MCF 10A (cell line): ENCODE measurements around the gene PARP12. TPM values are rescaled to one million over a fixed set of nuclear protein-coding genes. Genes with fewer than 3 reads are reported as not detected.
A peak's percentile ranks its signal among the peaks of the same experiment; 100 is the strongest.

Experiments used
- BruUV-seq: library from RNA; stranded (reverse); fragments of 400-500 nt; replicated peaks from 2 replicates; lab custom pipeline; 2021; lab: Mats Ljungman, UMichigan
- CTCF ChIA-PET: fragments of 300-600 bp; sonication (Branson Sonifier 250); formaldehyde crosslinking; extraction: SDS; loops from one replicate; lab custom pipeline; 2021; ENCODE audit warnings: antibody characterized with exemption, inconsistent platforms; lab: Yijun Ruan, JAX
- POLR2A ChIA-PET: fragments of 300-600, 350-650 bp; sonication (Branson Sonifier 250); formaldehyde crosslinking; extraction: SDS; loops from one replicate; lab custom pipeline; 2020; ENCODE audit warnings: antibody characterized with exemption, inconsistent platforms; lab: Yijun Ruan, JAX
- DNase-seq: peaks from one replicate; pipeline ENCODE4 v3.0.0-alpha.2; 2018; ENCODE audit not compliant: unreplicated experiment
- H3K27ac Mint-ChIP-seq: one replicate; pipeline ENCODE4 v1.8.0; 2022; ENCODE audit warnings: mild to moderate bottlenecking, low read depth, mixed read lengths; ENCODE audit not compliant: unreplicated experiment
- H3K27me3 Mint-ChIP-seq: one replicate; pipeline ENCODE4 v1.8.0; 2022; ENCODE audit warnings: mixed read lengths; ENCODE audit not compliant: insufficient read depth, unreplicated experiment
- H3K36me3 Mint-ChIP-seq: one replicate; pipeline ENCODE4 v1.8.0; 2022; ENCODE audit warnings: mild to moderate bottlenecking, moderate library complexity, mixed read lengths; ENCODE audit not compliant: insufficient read depth, unreplicated experiment
- H3K4me1 Mint-ChIP-seq: one replicate; pipeline ENCODE4 v1.8.0; 2022; ENCODE audit warnings: mixed read lengths; ENCODE audit not compliant: insufficient read depth, unreplicated experiment
- H3K4me3 Mint-ChIP-seq: one replicate; pipeline ENCODE4 v1.8.0; 2022; ENCODE audit warnings: mild to moderate bottlenecking, moderate library complexity, mixed read lengths; ENCODE audit not compliant: unreplicated experiment
- H3K9me3 Mint-ChIP-seq: one replicate; pipeline ENCODE4 v1.8.0; 2022; ENCODE audit warnings: mixed read lengths; ENCODE audit not compliant: unreplicated experiment
- CTCF ChIP-seq: fragments of 200-600 bp; IDR thresholded peaks from one replicate; pipeline ENCODE4 v1.8.0; 2022; ENCODE audit warnings: antibody characterized with exemption, mild to moderate bottlenecking; ENCODE audit not compliant: unreplicated experiment
- intact Hi-C: fragments of 100-400 bp; cut with micrococcal nuclease; formaldehyde crosslinking; loops from 2 replicates; pipeline ENCODE4 v1.14.1; 2022
- total RNA-seq: library from RNA; stranded (reverse); gene quantifications from 2 replicates; pipeline ENCODE4 v1.2.3, GENCODE V29; 2022

Gene PARP12
- total RNA-seq, 1 experiment from 2014 or later: 35.0 TPM

- no TSS peak for BruUV-seq
- no peak overlapping the region for H3K27ac Mint-ChIP-seq
- H3K36me3 Mint-ChIP-seq: no peaks in the 10 kb centered on the region
- peak; percentile 13 for DNase-seq
- no peaks in the 10 kb centered on the region for H3K27me3 Mint-ChIP-seq
- ChIA-PET CTCF (interaction anchor here (2.0 to 15.7 kb wide), 3 partner anchors 9 to 374 kb away, joined by 15 to 181 read pairs (median 30); no protein-coding TSS in a partner anchor), POLR2A (interaction anchor here (0.6 to 0.7 kb wide), 2 partner anchors 12 to 108 kb away, joined by 3 to 4 read pairs; no protein-coding TSS in a partner anchor)
- peaks cover 12% of the 10 kb centered on the region for H3K4me1 Mint-ChIP-seq
- no peak overlapping the region for H3K4me3 Mint-ChIP-seq
- no peak for TF ChIP-seq CTCF
- intact Hi-C loops: no loop called here
- H3K9me3 Mint-ChIP-seq: no peaks in the 10 kb centered on the region
Measured at GRCh38 chr7:139993169-139993568, 69.6 kb downstream of the PARP12 start.

- ChIA-PET POLR2A (interaction anchor here (0.6 to 0.7 kb wide), 2 partner anchors 18 to 107 kb away, joined by 3 read pairs; no protein-coding TSS in a partner anchor), CTCF (interaction anchor here (0.7 to 15.7 kb wide), 4 partner anchors 10 to 373 kb away, joined by 4 to 181 read pairs (median 22); no protein-coding TSS in a partner anchor)
- peaks cover 12% of the 10 kb centered on the region for H3K4me1 Mint-ChIP-seq
- H3K27me3 Mint-ChIP-seq: no peaks in the 10 kb centered on the region
- no peak for TF ChIP-seq CTCF
- DNase-seq: no peak
- no TSS peak for BruUV-seq
- no peak overlapping the region for H3K4me3 Mint-ChIP-seq
- no peak overlapping the region for H3K27ac Mint-ChIP-seq
- H3K9me3 Mint-ChIP-seq: no peaks in the 10 kb centered on the region
- intact Hi-C loops: no loop called here
- H3K36me3 Mint-ChIP-seq: no peaks in the 10 kb centered on the region
Measured at GRCh38 chr7:139992353-139993044, 70.3 kb downstream of the PARP12 start.

GRCh38 chr7:139991911-139992310 lies 70.8 kb downstream of the PARP12 start:
- Mint-ChIP-seq H3K27ac (no peak overlapping the region), H3K9me3 (no peaks in the 10 kb centered on the region), H3K4me1 (peaks cover 12% of the 10 kb centered on the region), H3K4me3 (no peak overlapping the region), H3K36me3 (no peaks in the 10 kb centered on the region), H3K27me3 (no peaks in the 10 kb centered on the region)
- no peak for DNase-seq
- intact Hi-C loops: no loop called here
- ChIA-PET CTCF (interaction anchor here (0.6 to 4.0 kb wide), 2 partner anchors 117 to 346 kb away, joined by 5 to 30 read pairs; no protein-coding TSS in a partner anchor), POLR2A (no interaction called here)
- no peak for TF ChIP-seq CTCF
- BruUV-seq: no TSS peak

GRCh38 chr7:139991269-139991666 lies 71.5 kb downstream of the PARP12 start:
- BruUV-seq: no TSS peak
- H3K4me3 Mint-ChIP-seq: no peak overlapping the region
- no peak overlapping the region for H3K27ac Mint-ChIP-seq
- no peak for DNase-seq
- intact Hi-C loops: no loop called here
- ChIA-PET CTCF (interaction anchor here (0.6 to 4.0 kb wide), 2 partner anchors 117 to 345 kb away, joined by 5 to 30 read pairs; no protein-coding TSS in a partner anchor), POLR2A (no interaction called here)
- no peaks in the 10 kb centered on the region for H3K36me3 Mint-ChIP-seq
- no peaks in the 10 kb centered on the region for H3K27me3 Mint-ChIP-seq
- no peaks in the 10 kb centered on the region for H3K9me3 Mint-ChIP-seq
- no peak for TF ChIP-seq CTCF
- peaks cover 12% of the 10 kb centered on the region for H3K4me1 Mint-ChIP-seq
